Panc1 (cell line): Measurements from ENCODE around the gene PHACTR4. TPM values are rescaled to one million over a fixed set of nuclear protein-coding genes. Genes with fewer than 3 reads are reported as not detected.
A peak's percentile ranks its signal among the peaks of the same experiment; 100 is the strongest.

Experiments used
- ATAC-seq: fragments of 200-7000 bp; cut with Tn5 transposase; 2 replicates; pipeline ENCODE4 v1.9.1; 2020; ENCODE audit warnings: mild to moderate bottlenecking, moderate library complexity
- BruUV-seq: library from RNA; stranded (reverse); fragments of 400-500 nt; replicated peaks from 2 replicates; lab custom pipeline; 2021; lab: Mats Ljungman, UMichigan
- CTCF ChIA-PET: fragments of 300-600 bp; sonication (Branson Sonifier 250); formaldehyde crosslinking; loops from one replicate; lab custom pipeline; 2022; ENCODE audit warnings: antibody characterized with exemption; lab: Charles Lee
- POLR2A ChIA-PET: fragments of 300-600 bp; sonication (Branson Sonifier 250); formaldehyde crosslinking; loops from one replicate; lab custom pipeline; 2022; ENCODE audit warnings: antibody characterized with exemption; lab: Charles Lee
- DNase-seq: peaks from one replicate; pipeline ENCODE4 v3.0.0-alpha.2; 2010; ENCODE audit warnings: low read depth, low spot score
- H3K27ac ChIP-seq: 2 replicates; pipeline ENCODE4 v1.5.1; 2011; ENCODE audit warnings: mild to moderate bottlenecking, low read length, inconsistent platforms
- H3K27me3 ChIP-seq: fragments of 200-500 bp; sonication (Bioruptor generic); 2 replicates; pipeline ENCODE4 v1.6.0; 2014; ENCODE audit warnings: low read length, inconsistent platforms; ENCODE audit not compliant: control insufficient read depth, insufficient read depth
- H3K36me3 ChIP-seq: fragments of 200-500 bp; sonication (Bioruptor generic); 2 replicates; pipeline ENCODE4 v1.5.1; 2014; ENCODE audit warnings: inconsistent platforms, mild to moderate bottlenecking, low read length, moderate library complexity; ENCODE audit not compliant: control insufficient read depth, insufficient read depth
- H3K4me1 ChIP-seq: 2 replicates; pipeline ENCODE4 v1.5.1; 2011; ENCODE audit warnings: inconsistent platforms, mild to moderate bottlenecking, low read length, moderate library complexity; ENCODE audit not compliant: control insufficient read depth, insufficient read depth
- H3K4me3 ChIP-seq, 2 experiments: 2 replicates each; pipeline ENCODE4 v1.5.1; 2011 to 2012; ENCODE audit warnings: low read depth in 2 of 2, low read length in 2 of 2, mild to moderate bottlenecking in 2 of 2, inconsistent platforms in 1 of 2, moderate library complexity in 1 of 2
- H3K9me3 ChIP-seq: fragments of 200-500 bp; sonication (Bioruptor generic); 2 replicates; pipeline ENCODE4 v1.5.1; 2014; ENCODE audit warnings: low read depth, mild to moderate bottlenecking, inconsistent platforms, low read length, moderate library complexity; ENCODE audit not compliant: control insufficient read depth, insufficient read depth
- CTCF ChIP-seq: fragments of 450-650 bp; IDR thresholded peaks from 2 replicates; pipeline ENCODE4 v1.5.1; 2017; ENCODE audit warnings: mild to moderate bottlenecking
- POLR2AphosphoS5 ChIP-seq: IDR thresholded peaks from 2 replicates; pipeline ENCODE4 v1.6.1; 2012; ENCODE audit warnings: mild to moderate bottlenecking, low read depth, low read length, moderate library complexity
- REST ChIP-seq, 2 experiments: IDR thresholded peaks; 2 replicates each; pipeline ENCODE4 v1.6.1; 2011 to 2012; ENCODE audit warnings: low read depth in 2 of 2, control low read depth in 1 of 2, low read length in 1 of 2, mild to moderate bottlenecking in 1 of 2, moderate library complexity in 1 of 2; ENCODE audit not compliant: insufficient read depth in 1 of 2
- SIN3A ChIP-seq: IDR thresholded peaks from 2 replicates; pipeline ENCODE4 v1.6.1; 2012; ENCODE audit warnings: low read depth, mild to moderate bottlenecking, low read length, moderate library complexity, borderline replicate concordance; ENCODE audit not compliant: insufficient read depth
- TCF7L2 ChIP-seq: IDR thresholded peaks from 2 replicates; pipeline ENCODE4 v1.6.1; 2011; ENCODE audit warnings: mild to moderate bottlenecking, low read depth, low read length, inconsistent platforms
- in situ Hi-C: cut with HindIII; loops from 2 replicates; pipeline ENCODE4 v1.10.0; 2016; ENCODE audit warnings: low sequenced_read_pairs, low pct_unique_long_range_greater_than_20kb
- intact Hi-C: fragments of 100-400 bp; cut with micrococcal nuclease; formaldehyde crosslinking; loops from one replicate; pipeline ENCODE4 v1.10.0; 2022; ENCODE audit not compliant: unreplicated experiment
- total RNA-seq: library from RNA; stranded (reverse); gene quantifications from one replicate; pipeline ENCODE4 v1.2.1, GENCODE V29; 2021; ENCODE audit not compliant: unreplicated experiment

The PHACTR4 gene
- total RNA-seq, 1 experiment from 2014 or later: 63.4 TPM

GRCh38 chr1:28417441-28417922, 47.9 kb downstream of the PHACTR4 start:
- POLR2A ChIA-PET: interaction anchor here (0.6 kb wide), 1 partner anchor 221 kb away, joined by 12 read pairs; no protein-coding TSS in a partner anchor
- no peak for TF ChIP-seq CTCF
- no peak for TF ChIP-seq POLR2AphosphoS5
- TF ChIP-seq REST (IDR thresholded peaks at IDR 0.05; ENCODE audit: insufficient read depth in 1 of 2, low read depth in 2 of 2, low read length in 1 of 2): no peak
- TF ChIP-seq TCF7L2: no peak
- no peaks in the 10 kb centered on the region for H3K9me3 ChIP-seq
- H3K4me3 ChIP-seq: no peak overlapping the region
- no TSS peak for BruUV-seq
- peak; percentile 79 for ATAC-seq
- CTCF ChIA-PET: interaction anchor here (0.6 kb wide), 1 partner anchor 8 kb away, joined by 3 read pairs; no protein-coding TSS in a partner anchor
- H3K27me3 ChIP-seq: no peaks in the 10 kb centered on the region
- DNase-seq: peak; percentile 85
- no peaks in the 10 kb centered on the region; the same call in 1 of the 2 replicates for H3K36me3 ChIP-seq
- H3K4me1 ChIP-seq: peaks cover 8% of the 10 kb centered on the region; the same call in 1 of the 2 replicates
- peak overlapping the region; percentile 29; the same call in 1 of the 2 replicates for H3K27ac ChIP-seq
- intact Hi-C loops: no loop called here
- in situ Hi-C loops: no loop called here

- Histone ChIP-seq H3K4me1 (peaks cover 8% of the 10 kb centered on the region; the same call in 1 of the 2 replicates), H3K36me3 (no peaks in the 10 kb centered on the region), H3K27me3 (no peaks in the 10 kb centered on the region), H3K9me3 (no peaks in the 10 kb centered on the region), H3K4me3 (no peak overlapping the region), H3K27ac (peak overlapping the region; percentile 18; the same call in 1 of the 2 replicates)
- ChIA-PET POLR2A (interaction anchor here (0.6 kb wide), 2 partner anchors 21 to 220 kb away, joined by 3 to 12 read pairs; no protein-coding TSS in a partner anchor), CTCF (interaction anchor here (0.6 kb wide), 1 partner anchor 9 kb away, joined by 3 read pairs; no protein-coding TSS in a partner anchor)
- BruUV-seq: no TSS peak
- TF ChIP-seq TCF7L2: no peak
- TF ChIP-seq SIN3A: no peak
- TF ChIP-seq CTCF: no peak
- no peak for TF ChIP-seq POLR2AphosphoS5
- no peak for TF ChIP-seq REST (IDR thresholded peaks at IDR 0.05; ENCODE audit: insufficient read depth in 1 of 2, low read depth in 2 of 2, low read length in 1 of 2)
- intact Hi-C loops: no loop called here
- DNase-seq (no peak), ATAC-seq (no peak)
- in situ Hi-C loops: no loop called here
Observed at GRCh38 chr1:28417926-28418637, 48.5 kb downstream of the PHACTR4 start.
